Lower leg skin (tissue), 4 donors: ENCODE data around the gene SIGLEC14. TPM values are rescaled to one million over a fixed set of nuclear protein-coding genes. Genes with fewer than 3 reads are reported as not detected.

Source experiments
- DNase-seq, 2 donors: peaks; one replicate each; pipeline ENCODE4 v3.0.0-alpha.2; 2019; ENCODE audit warnings: low spot score in 2 of 2
- H3K4me3 ChIP-seq: fragments of 200-600 bp; sonication (generic); 2 replicates; pipeline ENCODE4 v1.5.1; 2017; ENCODE audit warnings: mild to moderate bottlenecking, low read depth; ENCODE audit not compliant: poor library complexity, severe bottlenecking
- CTCF ChIP-seq, 3 donors: fragments of 450-650 bp; IDR thresholded peaks; one replicate each; pipeline ENCODE4 v1.5.1; 2016; ENCODE audit warnings: antibody characterized with exemption in 3 of 3, mild to moderate bottlenecking in 3 of 3, moderate library complexity in 2 of 3
- POLR2A ChIP-seq, 2 donors: fragments of 450-650 bp; IDR thresholded peaks; one replicate each; pipeline ENCODE4 v1.6.1; 2016 to 2017; ENCODE audit warnings: antibody characterized with exemption in 2 of 2, mild to moderate bottlenecking in 1 of 2, moderate library complexity in 1 of 2
- WGBS, 2 donors: methylation state at CpG; one replicate each; pipeline ENCODE4 v1.1.5; 2018; 5-methylcytosine and 5-hydroxymethylcytosine counted together
- intact Hi-C: fragments of 100-400 bp; cut with DNase I; formaldehyde crosslinking; loops from one replicate; pipeline ENCODE4 v1.15.0; 2023; ENCODE audit warnings: low total_unique reads
- total RNA-seq, 4 donors: library from RNA; depleted of rRNA; stranded (reverse); fragments of >200 nt; gene quantifications; one replicate each; pipeline ENCODE4 v1.1.0, GENCODE V29; 2016

The SIGLEC14 gene
- total RNA-seq, 4 donors from 2014 or later: 0.84 to 1.0 TPM; not detected in 2

GRCh38 chr19:51621178-51621577 is 25.4 kb downstream of the SIGLEC14 start:
- no peak for DNase-seq
- no peak for TF ChIP-seq POLR2A (IDR thresholded peaks at IDR 0.05)
- no peak for TF ChIP-seq CTCF (IDR thresholded peaks at IDR 0.05)
- 55 to 62% methylated on average over 2 of the region's 2 CpGs for WGBS, 2 donors
- H3K4me3 ChIP-seq: no peak overlapping the region
- intact Hi-C loops: no loop called here

- no peak overlapping the region for H3K4me3 ChIP-seq
- intact Hi-C loops: no loop called here
- 65 to 72% methylated on average over 7 of the region's 7 CpGs for WGBS, 2 donors
- TF ChIP-seq POLR2A (IDR thresholded peaks at IDR 0.05) (no peak), CTCF (IDR thresholded peaks at IDR 0.05) (no peak)
- DNase-seq: no peak
These were observed 30.6 kb downstream of the SIGLEC14 start for GRCh38 chr19:51615991-51616390.

GRCh38 chr19:51614789-51615188 is 31.8 kb downstream of the SIGLEC14 start:
- no peak overlapping the region for H3K4me3 ChIP-seq
- TF ChIP-seq POLR2A (IDR thresholded peaks at IDR 0.05) (no peak), CTCF (IDR thresholded peaks at IDR 0.05) (no peak)
- WGBS, 2 donors: 63 to 70% methylated on average over 5 of the region's 5 CpGs
- no peak for DNase-seq
- intact Hi-C loops: no loop called here

GRCh38 chr19:51610576-51610975 is 36.0 kb downstream of the SIGLEC14 start:
- 86 to 90% methylated on average over 1 of the region's 1 CpG for WGBS, 2 donors
- no peak overlapping the region for H3K4me3 ChIP-seq
- intact Hi-C loops: no loop called here
- no peak for DNase-seq
- TF ChIP-seq POLR2A (IDR thresholded peaks at IDR 0.05) (no peak), CTCF (IDR thresholded peaks at IDR 0.05) (no peak)

- H3K4me3 ChIP-seq: no peak overlapping the region
- intact Hi-C loops: no loop called here
- DNase-seq: peak; percentile 66 to 93
- TF ChIP-seq CTCF (IDR thresholded peaks at IDR 0.05) (no peak), POLR2A (IDR thresholded peaks at IDR 0.05) (no peak)
- 22 to 30% methylated on average over 13 of the region's 13 CpGs for WGBS, 2 donors
These were observed 38.6 kb downstream of the SIGLEC14 start for GRCh38 chr19:51607920-51608562.

- 63 to 68% methylated on average over 6 of the region's 6 CpGs for WGBS, 2 donors
- intact Hi-C loops: no loop called here
- TF ChIP-seq CTCF (IDR thresholded peaks at IDR 0.05) (no peak), POLR2A (IDR thresholded peaks at IDR 0.05) (no peak)
These were observed 39.5 kb downstream of the SIGLEC14 start for GRCh38 chr19:51607077-51607476.

More at GRCh38 chr19:51607077-51607476, 39.5 kb downstream of the SIGLEC14 start:
- DNase-seq: no peak
- H3K4me3 ChIP-seq: no peak overlapping the region
